ENCODE measurements around the gene RACK1. TPM values are rescaled to one million over a fixed set of nuclear protein-coding genes. Genes with fewer than 3 reads are reported as not detected.

RACK1 gene
- total and polyA plus RNA-seq, 2 donors (not counting 3 experiments of a cell fraction or from before 2014, with no cell fraction given), result 1,910 to 5,629 TPM

DNA sequence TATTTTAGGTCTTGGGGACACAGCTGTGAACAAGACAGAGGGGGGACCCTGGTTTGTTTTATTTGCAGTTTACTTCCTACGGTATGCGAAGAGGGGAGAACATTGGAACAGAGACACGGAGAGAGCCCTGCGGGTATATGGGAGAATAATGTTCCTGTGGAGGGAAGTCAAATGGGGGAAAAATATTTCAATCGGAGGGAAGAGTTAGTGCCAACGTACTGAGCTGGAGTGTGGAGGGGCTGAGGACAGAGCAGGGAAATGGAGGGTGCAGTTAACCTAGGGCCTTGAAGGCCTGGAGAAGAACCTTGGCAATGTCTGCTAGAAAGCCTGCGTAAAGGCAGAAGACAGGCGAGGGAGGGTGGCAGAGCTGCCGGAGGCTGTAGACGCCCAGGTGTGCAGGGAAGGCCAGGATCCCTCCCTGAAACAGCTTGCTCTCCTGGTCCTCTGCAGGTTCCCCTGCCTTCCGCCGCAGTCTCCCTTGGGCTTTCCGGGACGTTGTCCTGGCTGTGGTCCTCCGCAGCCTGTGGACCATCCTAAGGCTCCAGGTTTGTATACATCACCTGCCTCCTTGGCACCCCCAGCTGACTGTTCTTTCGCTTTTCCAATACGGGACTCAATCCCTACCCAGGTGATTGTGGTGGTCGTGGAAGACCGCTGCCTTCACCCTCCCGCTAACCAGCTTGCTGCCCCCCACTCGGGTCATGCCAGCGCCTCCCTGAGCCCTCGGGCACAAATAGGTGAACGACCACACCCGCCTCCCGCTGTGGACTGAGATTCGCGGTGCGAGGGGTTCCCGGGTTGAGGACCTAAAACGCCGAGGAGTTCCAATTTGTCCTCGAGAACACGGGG, 1.9 kb upstream of the RACK1 start:
- intact Hi-C loops (cut with micrococcal nuclease), result loop anchor here (1.0 kb wide), 1 partner anchor 16 kb away; the partner anchor contains the start of gene TRIM52
- H2AFZ ChIP-seq (ENCODE audit: low read depth, low read length), result peak overlapping the region; percentile 21
- H3K9me1 ChIP-seq (replicated peaks; ENCODE audit: control insufficient read depth, extremely low read depth, insufficient read depth, low read length), result no peaks in the 10 kb centered on the region
- H3K4me1 ChIP-seq (ENCODE audit: control insufficient read depth, extremely low read depth, insufficient read depth, low read length), result peaks cover 44% of the 10 kb centered on the region
- peak overlapping the region; percentile 71 for H3K27ac ChIP-seq (ENCODE audit: insufficient read depth, low read depth, low read length)
- DNase-seq (ENCODE audit: low read depth, low spot score) (no peak), FAIRE-seq (no peak)
- CTCF ChIA-PET, result interaction anchor here (0.7 to 1.7 kb wide), 2 partner anchors 23 to 61 kb away, joined by 3 to 5 read pairs; partner anchors contain the start of gene TRIM41
- dilution Hi-C loops (cut with MboI; ENCODE audit: extremely low pct_ligation_motif_present, low sequenced_read_pairs), result no loop called here
- H3K36me3 ChIP-seq (ENCODE audit: control insufficient read depth in 2 of 2, extremely low read depth in 1 of 2, insufficient read depth in 2 of 2, low read length in 2 of 2), result peaks cover 7 to 13% of the 10 kb centered on the region in 2 experiments
- peak overlapping the region; percentile 1 to 75 (median 61) for H3K4me3 ChIP-seq (replicated peaks in 1 of 3; ENCODE audit: insufficient read depth in 1 of 3, low read depth in 1 of 3, low read length in 3 of 3)
- BruUV-seq (replicated peaks), result no TSS peak
- H3K4me2 ChIP-seq (ENCODE audit: insufficient read depth, low read length), result peak overlapping the region; percentile 60
- H3K79me2 ChIP-seq (ENCODE audit: control insufficient read depth, insufficient read depth, low read length), result peaks cover 71% of the 10 kb centered on the region
- H3K9ac ChIP-seq (replicated peaks; ENCODE audit: extremely low read depth, insufficient read depth, low read length), result peak overlapping the region; percentile 92
- POLR2A ChIA-PET, result interaction anchor here (2.1 kb wide), 1 partner anchor 16 kb away, joined by 13 read pairs; no protein-coding TSS in a partner anchor
- no peaks in the 10 kb centered on the region for H3K27me3 ChIP-seq (ENCODE audit: control insufficient read depth in 2 of 2, insufficient read depth in 2 of 2, low read length in 2 of 2)
- no peaks in the 10 kb centered on the region for H3K9me3 ChIP-seq (replicated peaks; ENCODE audit: control insufficient read depth, insufficient read depth, low read length)
- TF ChIP-seq EZH2 (IDR thresholded peaks at IDR 0.05; ENCODE audit: borderline replicate concordance, low read depth, low read length, severe bottlenecking) (no peak), POLR2A (IDR thresholded peaks at IDR 0.05; ENCODE audit: low read depth, low read length) (no peak), FOS (IDR thresholded peaks at IDR 0.05; ENCODE audit: borderline replicate concordance, insufficient read depth, low read length) (no peak), MYC (IDR thresholded peaks at IDR 0.05; ENCODE audit: low read depth, low read length) (no peak), JUN (IDR thresholded peaks at IDR 0.05; ENCODE audit: borderline replicate concordance, insufficient read depth, insufficient read length, low read depth) (no peak)
- H4K20me1 ChIP-seq (replicated peaks; ENCODE audit: control insufficient read depth, extremely low read depth, insufficient read depth, low read length), result peaks cover 4% of the 10 kb centered on the region

DNA sequence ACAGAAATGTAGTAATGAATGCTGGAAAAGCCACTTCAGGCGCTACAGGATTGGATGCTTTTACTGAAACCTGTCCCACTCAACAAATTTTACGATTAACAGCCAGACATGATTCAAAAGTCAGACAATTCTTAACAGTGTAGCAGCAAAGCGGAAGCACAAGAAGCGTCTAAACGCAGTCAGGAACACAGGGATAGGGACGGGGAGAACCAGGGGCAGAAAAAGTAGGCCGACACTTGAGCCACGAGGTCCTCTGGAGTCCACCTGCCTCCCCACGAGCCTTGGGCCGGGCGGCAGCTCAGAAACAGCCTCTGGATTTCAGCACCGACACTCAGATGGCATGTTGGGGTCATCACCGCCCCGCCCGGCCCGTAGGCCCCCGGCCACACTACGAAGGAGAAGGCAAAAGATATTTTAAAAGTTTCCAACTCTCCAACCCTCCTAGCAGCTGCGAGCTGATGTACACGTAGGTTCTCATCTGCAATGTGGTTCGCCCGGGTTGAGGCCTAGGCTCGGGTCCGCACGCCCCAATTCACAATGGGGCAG, 615 bp downstream of the RACK1 start:
- Histone ChIP-seq H3K4me1 (ENCODE audit: control insufficient read depth, extremely low read depth, insufficient read depth, low read length) (peaks cover 38% of the 10 kb centered on the region), H3K27me3 (ENCODE audit: control insufficient read depth in 2 of 2, insufficient read depth in 2 of 2, low read length in 2 of 2) (no peaks in the 10 kb centered on the region), H3K4me3 (replicated peaks in 1 of 3; ENCODE audit: insufficient read depth in 1 of 3, low read depth in 1 of 3, low read length in 3 of 3) (peak overlapping the region; percentile 66 to 96 (median 89)), H3K9me1 (replicated peaks; ENCODE audit: control insufficient read depth, extremely low read depth, insufficient read depth, low read length) (no peaks in the 10 kb centered on the region), H3K36me3 (ENCODE audit: control insufficient read depth in 2 of 2, extremely low read depth in 1 of 2, insufficient read depth in 2 of 2, low read length in 2 of 2) (peaks cover 20 to 26% of the 10 kb centered on the region in 2 experiments), H4K20me1 (replicated peaks; ENCODE audit: control insufficient read depth, extremely low read depth, insufficient read depth, low read length) (peaks cover 4% of the 10 kb centered on the region), H3K27ac (ENCODE audit: insufficient read depth, low read depth, low read length) (peak overlapping the region; percentile 91), H3K79me2 (ENCODE audit: control insufficient read depth, insufficient read depth, low read length) (peaks cover 68% of the 10 kb centered on the region), H3K4me2 (ENCODE audit: insufficient read depth, low read length) (peak overlapping the region; percentile 87), H3K9ac (replicated peaks; ENCODE audit: extremely low read depth, insufficient read depth, low read length) (peak overlapping the region; percentile 91), H3K9me3 (replicated peaks; ENCODE audit: control insufficient read depth, insufficient read depth, low read length) (no peaks in the 10 kb centered on the region), H2AFZ (ENCODE audit: low read depth, low read length) (no peak overlapping the region)
- no peak for FAIRE-seq
- dilution Hi-C loops (cut with MboI; ENCODE audit: extremely low pct_ligation_motif_present, low sequenced_read_pairs), result no loop called here
- CTCF ChIA-PET, result interaction anchor here (1.0 kb wide), 1 partner anchor 16 kb away, joined by 3 read pairs; no protein-coding TSS in a partner anchor
- DNase-seq (ENCODE audit: low read depth, low spot score), result peak; percentile 43
- BruUV-seq (replicated peaks), result TSS peak; percentile 63
- TF ChIP-seq EZH2 (IDR thresholded peaks at IDR 0.05; ENCODE audit: borderline replicate concordance, low read depth, low read length, severe bottlenecking) (no peak), POLR2AphosphoS5 (IDR thresholded peaks at IDR 0.05; ENCODE audit: insufficient read depth, low read depth, low read length) (no peak), JUN (IDR thresholded peaks at IDR 0.05; ENCODE audit: borderline replicate concordance, insufficient read depth, insufficient read length, low read depth) (no peak), FOS (IDR thresholded peaks at IDR 0.05; ENCODE audit: borderline replicate concordance, insufficient read depth, low read length) (no peak), MYC (IDR thresholded peaks at IDR 0.05; ENCODE audit: low read depth, low read length) (no peak), POLR2A (IDR thresholded peaks at IDR 0.05; ENCODE audit: low read depth, low read length) (no peak), GATA2 (IDR thresholded peaks at IDR 0.05; ENCODE audit: insufficient read depth, insufficient read length, low read depth, low read length) (no peak)
- TF ChIP-seq, protein P1, sequence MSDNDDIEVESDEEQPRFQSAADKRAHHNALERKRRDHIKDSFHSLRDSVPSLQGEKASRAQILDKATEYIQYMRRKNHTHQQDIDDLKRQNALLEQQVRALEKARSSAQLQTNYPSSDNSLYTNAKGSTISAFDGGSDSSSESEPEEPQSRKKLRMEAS (IDR thresholded peaks at IDR 0.05; ENCODE audit: insufficient read depth, insufficient read length), result no peak
- TF ChIP-seq, protein P2, sequence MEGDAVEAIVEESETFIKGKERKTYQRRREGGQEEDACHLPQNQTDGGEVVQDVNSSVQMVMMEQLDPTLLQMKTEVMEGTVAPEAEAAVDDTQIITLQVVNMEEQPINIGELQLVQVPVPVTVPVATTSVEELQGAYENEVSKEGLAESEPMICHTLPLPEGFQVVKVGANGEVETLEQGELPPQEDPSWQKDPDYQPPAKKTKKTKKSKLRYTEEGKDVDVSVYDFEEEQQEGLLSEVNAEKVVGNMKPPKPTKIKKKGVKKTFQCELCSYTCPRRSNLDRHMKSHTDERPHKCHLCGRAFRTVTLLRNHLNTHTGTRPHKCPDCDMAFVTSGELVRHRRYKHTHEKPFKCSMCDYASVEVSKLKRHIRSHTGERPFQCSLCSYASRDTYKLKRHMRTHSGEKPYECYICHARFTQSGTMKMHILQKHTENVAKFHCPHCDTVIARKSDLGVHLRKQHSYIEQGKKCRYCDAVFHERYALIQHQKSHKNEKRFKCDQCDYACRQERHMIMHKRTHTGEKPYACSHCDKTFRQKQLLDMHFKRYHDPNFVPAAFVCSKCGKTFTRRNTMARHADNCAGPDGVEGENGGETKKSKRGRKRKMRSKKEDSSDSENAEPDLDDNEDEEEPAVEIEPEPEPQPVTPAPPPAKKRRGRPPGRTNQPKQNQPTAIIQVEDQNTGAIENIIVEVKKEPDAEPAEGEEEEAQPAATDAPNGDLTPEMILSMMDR (IDR thresholded peaks at IDR 0.05; ENCODE audit: extremely low read depth in 1 of 2, insufficient read depth in 1 of 2, low read depth in 1 of 2, low read length in 2 of 2), result no peak
- POLR2A ChIA-PET, result no interaction called here
- intact Hi-C loops (cut with micrococcal nuclease), result loop anchor here (1.0 to 5.0 kb wide), 2 partner anchors 36 to 1546 kb away; partner anchors contain the start of gene CANX

All from endothelial cell of umbilical vein (primary cell).